PC-9 (cell line): ENCODE results near the gene HNRNPU. TPM values are rescaled to one million over a fixed set of nuclear protein-coding genes. Genes with fewer than 3 reads are reported as not detected.

Experiments used
- BruUV-seq: library from RNA; stranded (reverse); fragments of 400-500 nt; replicated peaks from 2 replicates; lab custom pipeline; 2021; lab: Mats Ljungman, UMichigan
- CTCF ChIA-PET: fragments of 300-600 bp; sonication (Branson Sonifier 250); formaldehyde crosslinking; loops from one replicate; lab custom pipeline; 2022; ENCODE audit warnings: antibody characterized with exemption; lab: Charles Lee
- POLR2A ChIA-PET: fragments of 300-600 bp; sonication (Branson Sonifier 250); formaldehyde crosslinking; loops from one replicate; lab custom pipeline; 2022; ENCODE audit warnings: antibody characterized with exemption; ENCODE audit not compliant: unreplicated experiment; lab: Charles Lee
- DNase-seq, 2 experiments: peaks; one replicate each; pipeline versions ENCODE4 v3.0.0 to v3.0.0-alpha.2; 2015 to 2022; ENCODE audit warnings: mixed read lengths in 1 of 2
- H2AFZ ChIP-seq: fragments of 200-600 bp; sonication (generic); 2 replicates; pipeline ENCODE4 v1.8.1; 2017; ENCODE audit warnings: antibody characterized with exemption
- H3F3A ChIP-seq: fragments of 200-600 bp; sonication (generic); 2 replicates; pipeline ENCODE4 v1.8.1; 2017; ENCODE audit warnings: antibody characterized with exemption, mild to moderate bottlenecking, low read depth; ENCODE audit not compliant: insufficient read depth
- H3K27ac ChIP-seq: fragments of 200-600 bp; sonication (generic); 2 replicates; pipeline ENCODE4 v1.6.1; 2016; ENCODE audit warnings: mixed run types
- H3K27me3 ChIP-seq: fragments of 200-600 bp; sonication (generic); 2 replicates; pipeline ENCODE4 v1.6.1; 2016; ENCODE audit warnings: low read depth, mixed run types; ENCODE audit not compliant: insufficient read depth
- H3K36me3 ChIP-seq: fragments of 200-600 bp; sonication (generic); 2 replicates; pipeline ENCODE4 v1.6.1; 2016; ENCODE audit warnings: low read depth, mixed run types
- H3K4me1 ChIP-seq: fragments of 200-600 bp; sonication (generic); replicated peaks from 2 replicates; pipeline ENCODE4 v1.6.1; 2016; ENCODE audit warnings: mixed run types; ENCODE audit not compliant: insufficient read depth
- H3K4me2 ChIP-seq: fragments of 200-600 bp; sonication (generic); 2 replicates; pipeline ENCODE4 v1.6.1; 2017; ENCODE audit warnings: mixed run types
- H3K4me3 ChIP-seq: fragments of 200-600 bp; sonication (generic); 2 replicates; pipeline ENCODE4 v1.6.1; 2016; ENCODE audit warnings: mixed run types
- H3K79me2 ChIP-seq: fragments of 200-600 bp; sonication (generic); 2 replicates; pipeline ENCODE4 v1.6.1; 2017; ENCODE audit warnings: low read depth, mixed run types
- H3K9me2 ChIP-seq: fragments of 200-600 bp; sonication (generic); 2 replicates; pipeline ENCODE4 v1.8.1; 2017; ENCODE audit warnings: mild to moderate bottlenecking; ENCODE audit not compliant: insufficient read depth
- H3K9me3 ChIP-seq: fragments of 200-600 bp; sonication (generic); 2 replicates; pipeline ENCODE4 v1.8.1; 2016; ENCODE audit warnings: low read depth; ENCODE audit not compliant: insufficient read depth
- H4K20me1 ChIP-seq: fragments of 200-600 bp; sonication (generic); 2 replicates; pipeline ENCODE4 v1.8.1; 2017; ENCODE audit not compliant: insufficient read depth
- CTCF ChIP-seq: fragments of 200-600 bp; sonication (generic); conservative IDR thresholded peaks from 2 replicates; pipeline ENCODE4 v1.6.1; 2017; ENCODE audit warnings: mixed run types, antibody characterized with exemption, mild to moderate bottlenecking, moderate library complexity
- EZH2 ChIP-seq: fragments of 200-600 bp; sonication (generic); IDR thresholded peaks from 2 replicates; pipeline ENCODE4 v1.8.0; 2017; ENCODE audit warnings: antibody characterized with exemption, low read depth
- intact Hi-C: fragments of 100-400 bp; cut with micrococcal nuclease; formaldehyde crosslinking; loops from one replicate; pipeline ENCODE4 v1.10.0; 2022; ENCODE audit not compliant: unreplicated experiment
- total RNA-seq: library from RNA; stranded (reverse); gene quantifications from 2 replicates; pipeline ENCODE4 v1.2.3, GENCODE V29; 2021

The HNRNPU gene
- total RNA-seq, 1 experiment from 2014 or later: 376 TPM

GRCh38 chr1:244858357-244858756 lies 6.0 kb downstream of the HNRNPU start:
- H3K9me2 ChIP-seq: no peaks in the 10 kb centered on the region
- no peak overlapping the region for H3K4me3 ChIP-seq
- POLR2A ChIA-PET: interaction anchor here (0.6 kb wide), 1 partner anchor 111 kb away, joined by 3 read pairs; a partner anchor contains a TSS
- no peak overlapping the region for H2AFZ ChIP-seq
- H3K9me3 ChIP-seq: no peaks in the 10 kb centered on the region
- DNase-seq: no peak
- H3K4me1 ChIP-seq: peaks cover 20% of the 10 kb centered on the region
- peaks cover 87% of the 10 kb centered on the region for H4K20me1 ChIP-seq
- intact Hi-C loops: no loop called here
- H3K36me3 ChIP-seq: peaks cover 90% of the 10 kb centered on the region
- 0 out of 2 replicates have a peak overlapping the region, but pooled peaks have one; percentile 21 for H3K27ac ChIP-seq
- H3K27me3 ChIP-seq: no peaks in the 10 kb centered on the region
- CTCF ChIA-PET: no interaction called here
- BruUV-seq: no TSS peak
- H3F3A ChIP-seq: peaks cover 74% of the 10 kb centered on the region
- no peak for TF ChIP-seq CTCF
- no peak for TF ChIP-seq EZH2
- peaks cover 93% of the 10 kb centered on the region for H3K79me2 ChIP-seq
- no peak overlapping the region for H3K4me2 ChIP-seq

- H3K36me3 ChIP-seq: peaks cover 91% of the 10 kb centered on the region
- no peak for TF ChIP-seq CTCF
- TF ChIP-seq EZH2: no peak
- H4K20me1 ChIP-seq: peaks cover 91% of the 10 kb centered on the region
- peaks cover 95% of the 10 kb centered on the region for H3K79me2 ChIP-seq
- 0 out of 2 replicates have a peak overlapping the region, but pooled peaks have one; percentile 21 for H3K27ac ChIP-seq
- BruUV-seq: no TSS peak
- no peak for DNase-seq
- no peaks in the 10 kb centered on the region for H3K9me3 ChIP-seq
- no peak overlapping the region for H3K4me2 ChIP-seq
- no peaks in the 10 kb centered on the region for H3K9me2 ChIP-seq
- CTCF ChIA-PET: no interaction called here
- H3K27me3 ChIP-seq: no peaks in the 10 kb centered on the region
- peaks cover 20% of the 10 kb centered on the region for H3K4me1 ChIP-seq
- H3F3A ChIP-seq: peaks cover 79% of the 10 kb centered on the region
- intact Hi-C loops: no loop called here
- POLR2A ChIA-PET: interaction anchor here (0.6 kb wide), 1 partner anchor 18 kb away, joined by 3 read pairs; no protein-coding TSS in a partner anchor
- H3K4me3 ChIP-seq: no peak overlapping the region
- H2AFZ ChIP-seq: no peak overlapping the region
Observed at GRCh38 chr1:244857761-244858160, 6.6 kb downstream of the HNRNPU start.

- peaks cover 80% of the 10 kb centered on the region for H4K20me1 ChIP-seq
- no peaks in the 10 kb centered on the region for H3K9me3 ChIP-seq
- peaks cover 90% of the 10 kb centered on the region for H3F3A ChIP-seq
- no peaks in the 10 kb centered on the region for H3K9me2 ChIP-seq
- intact Hi-C loops: no loop called here
- H3K4me3 ChIP-seq: no peak overlapping the region
- peaks cover 86% of the 10 kb centered on the region for H3K36me3 ChIP-seq
- no TSS peak for BruUV-seq
- DNase-seq: no peak
- H3K27me3 ChIP-seq: no peaks in the 10 kb centered on the region
- no peak overlapping the region for H3K4me2 ChIP-seq
- H3K4me1 ChIP-seq: peaks cover 1% of the 10 kb centered on the region
- CTCF ChIA-PET: no interaction called here
- no peak for TF ChIP-seq EZH2
- TF ChIP-seq CTCF: no peak
- peaks cover 79% of the 10 kb centered on the region for H3K79me2 ChIP-seq
- POLR2A ChIA-PET: interaction anchor here (0.6 kb wide), 1 partner anchor 168 kb away, joined by 4 read pairs; no protein-coding TSS in a partner anchor
- no peak overlapping the region for H3K27ac ChIP-seq
- H2AFZ ChIP-seq: no peak overlapping the region
Observed at GRCh38 chr1:244854865-244855578, 9.3 kb downstream of the HNRNPU start.
